Ishikawa (cell line): ENCODE data around the gene UPK3A.

ENCODE experiments used
- CEBPB ChIP-seq: IDR thresholded peaks from 2 replicates; pipeline ENCODE4 v1.6.1; 2012
- CREB1 ChIP-seq: IDR thresholded peaks from 2 replicates; pipeline ENCODE4 v1.6.1; 2012; ENCODE audit warnings: low read depth
- EP300 ChIP-seq: IDR thresholded peaks from 2 replicates; pipeline ENCODE4 v1.6.1; 2012; ENCODE audit warnings: borderline replicate concordance
- NFIC ChIP-seq: IDR thresholded peaks from 2 replicates; pipeline ENCODE4 v1.6.1; 2012
- RAD21 ChIP-seq: IDR thresholded peaks from 2 replicates; pipeline ENCODE4 v1.6.1; 2012; ENCODE audit warnings: low read depth
- TEAD4 ChIP-seq: IDR thresholded peaks from 2 replicates; pipeline ENCODE4 v1.6.1; 2012

DNA sequence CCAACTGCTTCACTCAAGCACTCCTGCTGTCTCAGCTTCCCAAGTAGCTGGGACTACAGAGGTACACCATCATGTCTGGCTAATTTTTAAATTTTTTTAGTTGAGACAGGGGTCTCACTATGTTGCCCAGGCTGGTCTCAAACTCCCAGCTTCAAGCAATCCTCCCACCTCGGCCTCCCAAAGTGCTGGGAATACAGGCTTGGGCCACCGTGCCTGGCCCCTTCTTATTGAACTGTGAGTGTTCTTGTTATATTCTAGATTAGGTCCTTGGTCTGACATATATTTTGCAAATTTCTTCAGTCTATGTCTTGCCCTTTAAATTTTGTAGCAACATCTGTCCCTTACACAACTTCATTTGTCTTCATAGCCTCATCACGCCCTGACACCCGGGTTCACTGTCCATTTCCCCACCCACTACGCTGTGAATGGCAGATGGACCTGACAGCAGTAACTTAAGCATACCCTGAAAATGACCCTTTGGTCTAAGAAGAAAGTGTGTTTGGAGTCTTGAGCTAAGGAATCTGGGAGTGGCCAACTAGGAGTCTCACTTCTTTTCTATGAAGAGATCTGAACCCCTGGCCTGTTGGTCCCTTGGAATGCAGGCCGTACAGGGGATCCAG is 20.8 kb downstream of the UPK3A start:
- no peak for TF ChIP-seq NFIC
- no peak for TF ChIP-seq TEAD4
- no peak for TF ChIP-seq EP300
- TF ChIP-seq CREB1: no peak
- no peak for TF ChIP-seq RAD21
- no peak for TF ChIP-seq CEBPB
